ENCODE measurements around the gene FYN.

The FYN gene

DNA sequence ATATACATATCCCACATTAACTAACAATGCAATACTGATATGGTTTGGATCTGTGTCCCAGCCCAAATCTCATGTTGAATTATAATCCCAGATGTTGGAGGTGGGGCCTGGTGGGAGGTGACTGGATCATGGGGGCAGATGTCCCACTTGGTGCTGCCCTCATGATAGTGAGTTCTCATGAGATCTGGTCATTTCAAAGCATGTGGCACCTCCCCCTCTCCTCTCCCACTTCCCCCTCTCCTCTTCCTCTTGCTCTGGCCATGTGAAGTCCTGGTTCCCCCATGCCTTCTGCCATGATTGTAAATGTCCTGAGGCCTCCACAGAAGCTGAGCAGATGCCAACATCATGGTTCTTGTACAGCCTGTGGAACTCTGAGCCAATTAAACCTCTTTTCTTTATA lies 71.2 kb downstream of the FYN start:
- H3K4me1 ChIP-seq (ENCODE audit: control insufficient read depth, low read depth, low read length): peaks cover 14% of the 10 kb centered on the region

DNA sequence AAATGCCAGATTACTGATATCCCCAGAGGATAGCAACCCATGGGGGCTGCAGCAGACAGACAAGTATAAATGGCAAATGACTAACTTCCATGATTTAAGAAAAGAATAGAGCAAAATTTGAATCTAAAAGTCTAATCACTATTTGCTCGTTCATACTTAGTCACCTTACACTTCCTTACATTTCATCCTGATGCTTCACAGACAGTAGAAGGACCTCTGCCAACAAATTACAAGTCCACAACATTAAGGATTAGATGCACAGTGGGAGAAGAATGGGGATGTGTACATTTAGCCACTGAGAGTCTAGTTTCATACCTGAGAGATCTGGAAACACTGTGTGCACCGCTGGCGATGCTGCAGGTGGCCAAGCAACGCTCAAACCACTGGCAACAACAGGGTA lies 72.4 kb downstream of the FYN start:
- Histone ChIP-seq H3K27ac (ENCODE audit: low read length) (no peak overlapping the region), H3K36me3 (ENCODE audit: control insufficient read depth, low read depth, low read length) (no peaks in the 10 kb centered on the region), H3K9me3 (ENCODE audit: control insufficient read depth, low read depth, low read length) (no peaks in the 10 kb centered on the region), H3K4me3 (ENCODE audit: low read length) (no peak overlapping the region), H3K9ac (ENCODE audit: low read length) (no peak overlapping the region), H3K27me3 (ENCODE audit: control insufficient read depth, insufficient read depth, low read length) (no peaks in the 10 kb centered on the region), H3K4me1 (ENCODE audit: control insufficient read depth, low read depth, low read length) (peaks cover 14% of the 10 kb centered on the region)

More for the DNA sequence above, 71.2 kb downstream of the FYN start:
- H3K27me3 ChIP-seq (ENCODE audit: control insufficient read depth, insufficient read depth, low read length): no peaks in the 10 kb centered on the region
- H3K9me3 ChIP-seq (ENCODE audit: control insufficient read depth, low read depth, low read length): no peaks in the 10 kb centered on the region
- no peaks in the 10 kb centered on the region for H3K36me3 ChIP-seq (ENCODE audit: control insufficient read depth, low read depth, low read length)
- H3K4me3 ChIP-seq (ENCODE audit: low read length): no peak overlapping the region
- H3K27ac ChIP-seq (ENCODE audit: low read length): no peak overlapping the region
- no peak overlapping the region for H3K9ac ChIP-seq (ENCODE audit: low read length)

DNA sequence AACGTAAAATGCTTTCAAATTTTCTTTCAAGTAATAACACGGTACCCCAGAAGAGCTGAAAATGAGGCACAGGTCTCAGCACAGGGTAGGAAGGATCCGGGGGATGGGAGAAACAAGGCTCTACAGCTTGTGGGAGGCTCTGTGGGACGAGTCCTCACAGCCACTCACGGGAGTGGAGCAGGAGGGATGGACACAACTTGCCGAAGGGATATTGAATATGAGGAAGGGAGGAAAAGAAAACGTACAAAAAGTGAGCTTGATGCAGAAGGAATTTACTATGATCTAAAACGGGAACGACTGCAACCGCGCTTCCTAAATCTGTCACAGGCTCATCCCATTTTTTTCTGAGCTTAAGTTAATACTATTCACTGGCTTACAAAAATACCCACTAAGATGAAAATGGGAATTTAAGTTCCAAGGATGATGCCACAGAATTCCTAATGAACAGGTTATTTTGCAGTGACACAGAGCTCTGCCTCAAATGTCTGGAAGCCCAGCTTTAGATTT lies 72.9 kb downstream of the FYN start:
- no peaks in the 10 kb centered on the region for H3K36me3 ChIP-seq (ENCODE audit: control insufficient read depth, low read depth, low read length)
- no peaks in the 10 kb centered on the region for H3K27me3 ChIP-seq (ENCODE audit: control insufficient read depth, insufficient read depth, low read length)
- no peak overlapping the region for H3K4me3 ChIP-seq (ENCODE audit: low read length)
- H3K4me1 ChIP-seq (ENCODE audit: control insufficient read depth, low read depth, low read length): peaks cover 14% of the 10 kb centered on the region
- no peak overlapping the region for H3K9ac ChIP-seq (ENCODE audit: low read length)
- no peaks in the 10 kb centered on the region for H3K9me3 ChIP-seq (ENCODE audit: control insufficient read depth, low read depth, low read length)
- H3K27ac ChIP-seq (ENCODE audit: low read length): no peak overlapping the region

DNA sequence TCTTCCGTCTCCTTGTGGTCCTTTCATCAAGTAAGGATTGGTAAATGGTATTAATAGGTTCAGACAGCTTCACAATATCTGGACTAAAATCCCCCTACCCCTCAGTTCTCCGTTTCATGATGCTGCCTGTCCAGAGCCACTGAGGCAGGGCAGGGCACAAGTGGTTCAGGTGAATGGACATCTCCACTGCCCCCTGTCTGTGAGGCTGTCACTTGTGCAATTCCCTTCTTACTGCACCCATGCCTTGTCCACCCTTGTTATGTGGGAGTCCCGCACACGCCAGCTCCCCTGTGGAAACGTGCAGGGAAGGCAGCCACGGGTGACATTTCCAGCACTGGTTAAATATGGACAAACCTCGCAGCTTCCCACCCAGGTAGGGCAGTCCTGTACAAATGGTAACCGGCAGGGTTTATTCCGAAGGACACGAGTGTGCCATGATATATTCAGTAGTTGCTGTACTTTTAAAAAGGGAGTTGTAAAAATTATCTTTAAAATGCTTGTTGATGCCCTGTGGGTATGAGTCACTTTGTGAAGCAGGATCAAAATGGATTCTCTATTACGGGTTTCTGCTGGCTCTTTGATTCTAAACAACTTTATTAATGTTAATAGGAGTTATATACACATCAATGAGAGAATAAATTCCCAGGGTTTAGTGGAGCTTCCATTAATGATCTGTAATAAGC lies 73.5 kb downstream of the FYN start:
- H3K27me3 ChIP-seq (ENCODE audit: control insufficient read depth, insufficient read depth, low read length): no peaks in the 10 kb centered on the region
- no peak overlapping the region for H3K27ac ChIP-seq (ENCODE audit: low read length)
- peaks cover 14% of the 10 kb centered on the region for H3K4me1 ChIP-seq (ENCODE audit: control insufficient read depth, low read depth, low read length)
- no peak overlapping the region for H3K4me3 ChIP-seq (ENCODE audit: low read length)
- H3K36me3 ChIP-seq (ENCODE audit: control insufficient read depth, low read depth, low read length): no peaks in the 10 kb centered on the region
- H3K9ac ChIP-seq (ENCODE audit: low read length): no peak overlapping the region
- no peaks in the 10 kb centered on the region for H3K9me3 ChIP-seq (ENCODE audit: control insufficient read depth, low read depth, low read length)

DNA sequence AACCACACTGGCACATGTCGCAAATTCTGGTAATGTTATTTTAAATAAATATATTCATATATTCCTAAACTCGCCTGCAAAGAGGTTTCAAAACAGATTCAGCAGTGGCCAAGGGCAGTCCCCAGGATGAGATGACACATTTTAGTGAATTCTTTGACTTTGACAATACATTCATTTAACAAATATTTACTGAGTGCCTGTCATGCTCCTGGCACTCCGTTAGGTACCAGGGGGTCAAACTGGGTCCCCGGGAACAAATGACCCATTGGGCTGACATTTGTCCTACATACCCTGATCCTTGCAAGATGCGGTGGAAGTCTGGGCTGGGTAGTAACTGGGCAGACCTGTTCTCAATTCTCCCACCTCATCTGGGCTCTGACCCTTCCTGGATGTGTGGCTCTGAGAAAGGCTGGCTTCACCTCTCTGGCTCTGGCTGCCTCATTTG lies 74.9 kb downstream of the FYN start:
- H3K4me1 ChIP-seq (ENCODE audit: control insufficient read depth, low read depth, low read length): peaks cover 14% of the 10 kb centered on the region
- no peaks in the 10 kb centered on the region for H3K9me3 ChIP-seq (ENCODE audit: control insufficient read depth, low read depth, low read length)
- H3K36me3 ChIP-seq (ENCODE audit: control insufficient read depth, low read depth, low read length): no peaks in the 10 kb centered on the region
- no peak overlapping the region for H3K27ac ChIP-seq (ENCODE audit: low read length)
- H3K9ac ChIP-seq (ENCODE audit: low read length): no peak overlapping the region
- no peaks in the 10 kb centered on the region for H3K27me3 ChIP-seq (ENCODE audit: control insufficient read depth, insufficient read depth, low read length)
- H3K4me3 ChIP-seq (ENCODE audit: low read length): no peak overlapping the region

DNA sequence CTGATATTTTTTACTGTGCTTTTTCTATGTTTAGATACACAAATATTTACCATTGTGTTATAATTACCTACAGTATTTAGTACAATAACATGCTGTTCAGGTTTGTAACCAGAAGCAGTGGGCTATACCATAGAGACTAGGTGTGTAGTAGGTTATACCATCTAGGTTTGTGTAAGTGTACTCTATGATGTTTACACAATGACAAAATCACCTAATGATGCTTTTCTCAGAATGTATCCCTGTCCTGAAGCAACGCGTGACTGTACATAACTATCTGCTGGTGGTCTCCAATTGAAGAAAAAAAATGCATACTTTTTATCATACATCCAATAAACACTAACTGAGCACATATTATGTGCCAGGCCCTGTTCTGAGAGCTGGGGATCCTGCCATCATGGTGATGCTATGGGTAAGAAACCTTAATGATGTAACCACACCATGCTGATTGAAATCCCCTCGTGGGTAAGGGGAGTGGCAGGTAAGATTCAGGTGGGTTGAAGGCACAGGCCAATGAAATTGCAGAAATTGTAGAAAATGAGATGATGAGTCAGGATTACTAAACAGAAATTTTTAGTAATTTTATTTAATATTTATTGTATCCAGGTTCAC lies 76.8 kb downstream of the FYN start:
- Histone ChIP-seq H3K36me3 (ENCODE audit: control insufficient read depth, low read depth, low read length) (no peaks in the 10 kb centered on the region), H3K27ac (ENCODE audit: low read length) (no peak overlapping the region), H3K9ac (ENCODE audit: low read length) (no peak overlapping the region), H3K4me3 (ENCODE audit: low read length) (no peak overlapping the region), H3K9me3 (ENCODE audit: control insufficient read depth, low read depth, low read length) (no peaks in the 10 kb centered on the region), H3K27me3 (ENCODE audit: control insufficient read depth, insufficient read depth, low read length) (no peaks in the 10 kb centered on the region), H3K4me1 (ENCODE audit: control insufficient read depth, low read depth, low read length) (peaks cover 14% of the 10 kb centered on the region)

DNA sequence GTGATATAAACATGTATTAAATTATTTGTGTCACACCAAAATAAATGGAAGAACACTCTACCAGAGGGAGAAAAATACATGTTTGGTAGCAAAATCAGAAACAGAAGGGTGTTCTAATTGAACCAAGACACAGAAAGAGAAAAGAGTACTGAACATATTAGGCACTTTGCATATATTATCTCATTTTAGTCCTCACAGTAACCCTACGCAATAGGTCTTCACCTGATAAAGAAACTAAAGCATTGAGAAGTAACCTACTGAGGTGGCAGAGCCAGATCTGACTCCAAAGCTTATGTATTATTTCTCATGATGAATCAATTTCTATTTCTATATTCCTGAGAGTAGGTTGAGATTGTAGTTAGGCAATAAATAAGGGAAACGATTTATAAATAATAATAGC lies 77.7 kb downstream of the FYN start:
- H3K9ac ChIP-seq (ENCODE audit: low read length): no peak overlapping the region
- H3K27ac ChIP-seq (ENCODE audit: low read length): no peak overlapping the region
- H3K9me3 ChIP-seq (ENCODE audit: control insufficient read depth, low read depth, low read length): no peaks in the 10 kb centered on the region
- no peaks in the 10 kb centered on the region for H3K27me3 ChIP-seq (ENCODE audit: control insufficient read depth, insufficient read depth, low read length)
- H3K4me1 ChIP-seq (ENCODE audit: control insufficient read depth, low read depth, low read length): peaks cover 14% of the 10 kb centered on the region
- H3K36me3 ChIP-seq (ENCODE audit: control insufficient read depth, low read depth, low read length): no peaks in the 10 kb centered on the region
- no peak overlapping the region for H3K4me3 ChIP-seq (ENCODE audit: low read length)

DNA sequence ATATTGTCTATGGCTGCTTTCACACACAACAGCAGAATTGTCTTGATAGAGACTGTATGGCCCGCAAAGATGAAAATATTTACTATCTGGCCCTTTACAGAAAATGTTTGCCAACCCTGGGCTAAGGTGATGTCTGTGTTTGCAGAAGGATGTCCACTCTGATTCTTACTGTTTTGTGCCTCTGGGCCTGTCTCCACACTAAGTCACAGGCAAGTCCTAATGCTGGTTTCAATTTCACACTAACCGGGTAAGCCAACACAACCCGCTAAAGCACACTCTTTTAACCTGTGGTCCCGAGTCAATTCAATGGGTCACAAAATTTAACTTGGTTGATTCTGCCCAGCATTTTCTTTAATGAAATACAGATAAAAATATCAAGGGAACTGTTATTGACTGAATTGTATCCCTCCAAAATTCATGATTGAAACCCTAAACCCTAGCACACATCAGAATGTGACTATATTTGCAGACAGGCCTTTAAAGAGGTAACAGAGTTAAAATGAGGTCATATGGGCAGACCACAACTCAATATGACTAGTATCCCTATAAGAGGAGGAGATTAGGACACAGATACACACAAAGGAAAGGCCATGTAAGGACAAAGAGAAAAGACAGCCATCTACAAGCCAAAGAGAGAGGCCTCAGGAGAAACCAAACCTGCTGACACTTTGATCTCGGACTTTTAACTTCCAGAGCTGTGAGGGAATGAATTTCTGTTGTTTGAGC lies 78.4 kb downstream of the FYN start:
- Histone ChIP-seq H3K4me1 (ENCODE audit: control insufficient read depth, low read depth, low read length) (peaks cover 8% of the 10 kb centered on the region), H3K27me3 (ENCODE audit: control insufficient read depth, insufficient read depth, low read length) (no peaks in the 10 kb centered on the region), H3K9ac (ENCODE audit: low read length) (no peak overlapping the region), H3K36me3 (ENCODE audit: control insufficient read depth, low read depth, low read length) (no peaks in the 10 kb centered on the region), H3K9me3 (ENCODE audit: control insufficient read depth, low read depth, low read length) (no peaks in the 10 kb centered on the region), H3K4me3 (ENCODE audit: low read length) (no peak overlapping the region), H3K27ac (ENCODE audit: low read length) (no peak overlapping the region)

DNA sequence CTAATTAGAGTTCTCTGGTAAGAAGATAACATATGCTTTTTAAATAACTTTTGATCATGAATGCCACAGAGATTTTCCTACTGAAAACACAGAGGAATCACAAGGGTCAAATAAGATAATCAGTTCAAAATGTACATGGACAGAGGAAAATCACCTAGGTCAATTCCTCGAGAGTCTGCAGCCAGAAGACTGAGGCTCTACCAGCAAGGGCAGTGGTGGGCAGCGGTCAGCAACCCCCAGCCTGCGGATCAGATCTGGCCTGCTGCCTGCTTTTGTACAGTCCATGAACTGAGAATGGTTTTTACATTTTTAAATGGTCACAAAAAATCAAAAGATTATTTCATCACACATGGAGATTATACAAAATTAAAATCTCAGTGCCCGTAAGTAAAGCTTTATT lies 79.0 kb downstream of the FYN start:
- Histone ChIP-seq H3K27me3 (ENCODE audit: control insufficient read depth, insufficient read depth, low read length) (no peaks in the 10 kb centered on the region), H3K27ac (ENCODE audit: low read length) (no peak overlapping the region), H3K9ac (ENCODE audit: low read length) (no peak overlapping the region), H3K36me3 (ENCODE audit: control insufficient read depth, low read depth, low read length) (no peaks in the 10 kb centered on the region), H3K4me3 (ENCODE audit: low read length) (no peak overlapping the region), H3K9me3 (ENCODE audit: control insufficient read depth, low read depth, low read length) (no peaks in the 10 kb centered on the region), H3K4me1 (ENCODE audit: control insufficient read depth, low read depth, low read length) (peaks cover 9% of the 10 kb centered on the region)

DNA sequence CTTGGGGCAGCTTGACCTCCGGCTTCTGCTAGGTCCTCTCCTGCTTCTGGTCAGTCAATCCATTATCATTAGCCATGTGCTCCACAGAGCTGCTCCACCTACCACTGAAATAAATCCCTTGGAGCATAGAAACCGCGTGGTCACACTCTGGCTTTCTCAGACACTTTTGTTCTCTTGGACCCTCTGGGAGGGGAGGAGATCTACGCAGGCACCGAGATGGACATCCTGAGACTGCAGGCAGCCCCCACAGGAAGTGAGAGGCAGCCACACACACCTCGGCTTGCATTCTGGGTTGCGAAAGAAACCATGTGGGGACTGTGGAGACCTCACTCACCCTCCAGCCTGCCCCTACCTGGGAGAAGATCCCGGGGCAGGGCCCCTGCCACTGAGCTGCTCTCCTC lies 79.5 kb downstream of the FYN start:
- no peak overlapping the region for H3K9ac ChIP-seq (ENCODE audit: low read length)
- H3K27ac ChIP-seq (ENCODE audit: low read length): no peak overlapping the region
- H3K9me3 ChIP-seq (ENCODE audit: control insufficient read depth, low read depth, low read length): no peaks in the 10 kb centered on the region
- no peaks in the 10 kb centered on the region for H3K36me3 ChIP-seq (ENCODE audit: control insufficient read depth, low read depth, low read length)
- H3K4me3 ChIP-seq (ENCODE audit: low read length): no peak overlapping the region
- H3K4me1 ChIP-seq (ENCODE audit: control insufficient read depth, low read depth, low read length): peaks cover 12% of the 10 kb centered on the region
- H3K27me3 ChIP-seq (ENCODE audit: control insufficient read depth, insufficient read depth, low read length): no peaks in the 10 kb centered on the region

DNA sequence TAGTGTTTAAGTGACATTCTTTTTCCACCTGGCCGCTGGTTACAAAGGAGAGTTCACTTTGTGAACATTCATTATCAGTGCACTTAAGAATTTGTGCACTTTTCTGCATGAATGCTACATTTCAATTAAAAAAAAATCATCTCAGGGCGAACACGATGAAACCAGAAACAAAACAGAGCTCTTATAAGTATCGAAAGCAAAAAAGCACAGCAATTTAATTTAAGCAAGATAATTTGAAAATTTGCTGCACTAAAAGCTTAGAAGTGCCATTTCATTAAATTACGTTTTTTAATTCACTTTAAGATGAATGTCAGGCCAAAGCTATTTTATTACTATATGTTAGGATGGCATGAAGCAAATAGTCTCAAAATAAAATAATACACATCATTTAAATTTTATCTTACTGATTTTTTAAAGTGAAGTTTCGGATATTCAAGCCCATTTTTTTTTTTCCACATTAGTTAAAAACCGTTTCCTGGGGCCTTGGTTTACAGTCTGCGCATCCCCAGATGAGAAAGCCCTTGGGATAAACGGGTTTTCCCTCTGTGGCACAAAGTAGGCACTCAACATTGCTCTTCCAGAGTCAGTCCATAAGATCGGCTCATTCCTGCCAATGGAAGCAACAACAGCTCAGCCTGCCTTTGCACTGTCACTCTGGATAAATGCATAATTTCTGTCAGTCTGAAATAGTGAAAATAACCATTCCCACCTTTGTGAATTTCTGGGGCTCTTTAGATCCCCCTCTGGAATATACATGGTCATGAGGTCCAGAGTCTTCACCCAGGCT lies 80.1 kb downstream of the FYN start:
- H3K27me3 ChIP-seq (ENCODE audit: control insufficient read depth, insufficient read depth, low read length): no peaks in the 10 kb centered on the region
- no peaks in the 10 kb centered on the region for H3K36me3 ChIP-seq (ENCODE audit: control insufficient read depth, low read depth, low read length)
- no peak overlapping the region for H3K27ac ChIP-seq (ENCODE audit: low read length)
- no peak overlapping the region for H3K4me3 ChIP-seq (ENCODE audit: low read length)
- H3K9ac ChIP-seq (ENCODE audit: low read length): no peak overlapping the region
- H3K4me1 ChIP-seq (ENCODE audit: control insufficient read depth, low read depth, low read length): peaks cover 7% of the 10 kb centered on the region
- no peaks in the 10 kb centered on the region for H3K9me3 ChIP-seq (ENCODE audit: control insufficient read depth, low read depth, low read length)

Measured in iPS-18a (cell line).